Liver (tissue), 9 donors: ENCODE measurements around the gene TXLNG. TPM values are rescaled to one million over a fixed set of nuclear protein-coding genes. Genes with fewer than 3 reads are reported as not detected.

ENCODE experiments used
- DNase-seq: peaks from one replicate; pipeline ENCODE4 v3.0.0-alpha.2; 2017; ENCODE audit warnings: low spot score
- H3K27ac ChIP-seq, 2 donors: one replicate each; pipeline ENCODE4 v1.7.0; 2013; ENCODE audit warnings: inconsistent platforms in 2 of 2, low read length in 2 of 2, control low read depth in 1 of 2, low read depth in 1 of 2, mild to moderate bottlenecking in 1 of 2
- H3K27me3 ChIP-seq, 4 donors: one replicate each; pipeline versions ENCODE4 v1.6.1 to v1.7.0; 2013; ENCODE audit warnings: low read length in 3 of 4, inconsistent platforms in 1 of 4, mild to moderate bottlenecking in 1 of 4, moderate library complexity in 1 of 4; ENCODE audit not compliant: control insufficient read depth in 4 of 4, insufficient read depth in 4 of 4
- H3K36me3 ChIP-seq, 4 donors: one replicate each; pipeline versions ENCODE4 v1.6.1 to v1.7.0; 2013; ENCODE audit warnings: low read length in 3 of 4, mild to moderate bottlenecking in 3 of 4, low read depth in 1 of 4, moderate library complexity in 1 of 4; ENCODE audit not compliant: control insufficient read depth in 4 of 4, insufficient read depth in 3 of 4
- H3K4me1 ChIP-seq, 4 donors: one replicate each; pipeline versions ENCODE4 v1.6.1 to v1.7.0; 2013; ENCODE audit warnings: low read length in 3 of 4, mild to moderate bottlenecking in 3 of 4, moderate library complexity in 1 of 4; ENCODE audit not compliant: control insufficient read depth in 4 of 4, insufficient read depth in 4 of 4
- H3K4me3 ChIP-seq, 3 donors: one replicate each; pipeline versions ENCODE4 v1.6.1 to v1.7.0; 2013; ENCODE audit warnings: low read length in 3 of 3, control low read depth in 1 of 3, low read depth in 1 of 3, mild to moderate bottlenecking in 1 of 3
- H3K9ac ChIP-seq, 2 donors: one replicate each; pipeline ENCODE4 v1.7.0; 2013; ENCODE audit warnings: low read length in 2 of 2, mild to moderate bottlenecking in 2 of 2, moderate library complexity in 2 of 2, control low read depth in 1 of 2, low read depth in 1 of 2
- H3K9me3 ChIP-seq, 4 donors: one replicate each; pipeline versions ENCODE4 v1.6.1 to v1.7.0; 2013; ENCODE audit warnings: low read length in 3 of 4; ENCODE audit not compliant: control insufficient read depth in 4 of 4
- EGR1 ChIP-seq, 2 donors: IDR thresholded peaks; 2 replicates each; pipeline ENCODE4 v1.6.1; 2016 to 2018; ENCODE audit warnings: antibody characterized with exemption in 2 of 2, low read depth in 2 of 2
- FOXA1 ChIP-seq: IDR thresholded peaks from 2 replicates; pipeline ENCODE4 v1.6.1; 2016; ENCODE audit warnings: antibody characterized with exemption
- FOXA2 ChIP-seq: IDR thresholded peaks from 2 replicates; pipeline ENCODE4 v1.6.1; 2016; ENCODE audit warnings: antibody characterized with exemption
- GABPA ChIP-seq, 2 donors: IDR thresholded peaks in 1 of 2; conservative IDR thresholded peaks in 1 of 2; 2 replicates each; pipeline ENCODE4 v1.6.1; 2016; ENCODE audit warnings: antibody characterized with exemption in 2 of 2, mild to moderate bottlenecking in 1 of 2, moderate library complexity in 1 of 2
- HNF4G ChIP-seq: IDR thresholded peaks from 2 replicates; pipeline ENCODE4 v1.6.1; 2016; ENCODE audit warnings: antibody characterized with exemption
- NR2F2 ChIP-seq: IDR thresholded peaks from 2 replicates; pipeline ENCODE4 v1.6.1; 2016; ENCODE audit warnings: antibody characterized with exemption
- SP1 ChIP-seq: IDR thresholded peaks from 2 replicates; pipeline ENCODE4 v1.6.1; 2018; ENCODE audit warnings: antibody characterized with exemption, mild to moderate bottlenecking
- WGBS: extraction: QIAGEN DNeasy Blood & Tissue Kit; methylation state at CpG from one replicate; pipeline ENCODE4 v1.1.7; 2013; 5-methylcytosine and 5-hydroxymethylcytosine counted together
- polyA plus RNA-seq, 2 donors: library from polyadenylated mRNA; stranded (reverse) in 1 of 2; unstranded in 1 of 2; fragments of 200-250 nt in 1 of 2; fragments of >200 nt in 1 of 2; fragmentation: Nextera tagmentation in 1 of 2; extraction: Ambion mirVana in 1 of 2; gene quantifications; one replicate each; pipeline versions ENCODE4 v1.2.1 to v1.2.3, GENCODE V29; 2013 to 2015
- total RNA-seq, 2 donors: library from RNA; depleted of rRNA; stranded (reverse); fragments of >200 nt; gene quantifications; one replicate each; pipeline ENCODE4 v1.2.3, GENCODE V29; 2014
- TF ChIP-seq, protein P1 (sequence below): IDR thresholded peaks from 2 replicates; pipeline ENCODE4 v1.6.1; 2016; ENCODE audit warnings: antibody characterized with exemption, mild to moderate bottlenecking
- TF ChIP-seq, protein P2 (sequence below): IDR thresholded peaks from 2 replicates; pipeline ENCODE4 v1.6.1; 2016; ENCODE audit warnings: antibody characterized with exemption
- TF ChIP-seq, protein P3 (sequence below): fragments of 150-350 bp; IDR thresholded peaks from 2 replicates; pipeline ENCODE4 v1.5.1; 2017; ENCODE audit warnings: improper control_type of control experiment, low read depth, low read length; ENCODE audit not compliant: missing input control
- donor health status: healthy.
- donor health status: healthy.
- donor health status: healthy.
- donor health status: healthy.
- donor health status: healthy.

The TXLNG gene
- total and polyA plus RNA-seq, 4 donors, result 3.7 to 7.4 (median 5.1) TPM

DNA sequence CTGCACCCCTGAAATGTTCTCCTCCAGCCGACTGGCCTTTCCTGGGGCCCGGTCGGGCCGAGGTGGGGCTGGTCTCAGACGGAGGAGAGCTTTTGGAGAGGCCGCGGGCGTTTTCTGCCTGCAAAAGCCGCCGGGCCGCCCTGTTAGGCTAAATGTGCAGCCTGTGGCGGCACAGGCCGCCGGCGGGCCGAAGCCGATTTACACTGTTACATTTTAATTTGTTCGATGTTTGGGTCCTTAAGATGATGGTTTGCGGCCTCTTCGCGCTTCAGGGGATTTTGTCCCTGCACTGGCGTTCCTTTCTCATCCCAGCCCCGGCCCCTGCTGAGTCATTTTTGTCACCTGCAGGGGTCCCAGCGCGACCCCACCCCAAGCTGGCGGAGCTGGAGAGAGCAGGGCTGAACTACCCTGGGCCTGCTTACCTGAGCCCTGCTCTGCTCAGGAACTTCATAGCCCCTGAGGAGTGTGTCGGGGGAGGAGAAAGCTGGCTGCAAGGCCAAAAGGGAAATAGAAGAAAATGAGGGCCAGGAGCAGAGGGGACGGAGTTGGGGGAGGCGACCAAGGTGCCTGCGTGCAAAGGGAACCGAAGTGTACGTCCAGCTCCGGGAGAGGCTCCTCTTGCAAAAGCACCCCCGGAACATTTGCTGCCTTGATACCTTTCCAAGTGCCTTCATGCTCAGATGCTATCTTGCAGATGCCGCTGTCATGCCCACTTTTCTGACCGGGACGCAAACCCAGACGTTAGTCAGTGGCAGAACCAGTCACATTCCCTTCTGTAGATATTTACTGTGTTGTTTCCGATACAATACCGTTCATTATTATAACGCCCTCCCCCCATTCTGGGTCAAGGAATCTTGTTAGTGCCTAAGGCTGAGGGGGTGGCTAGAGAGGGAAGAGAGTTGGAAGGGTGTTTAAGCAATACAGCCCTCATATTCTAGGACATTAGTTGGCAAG lies 84.9 kb downstream of the TXLNG start:
- Histone ChIP-seq H3K9ac (peak overlapping the region; percentile 20 to 45), H3K4me3 (peak overlapping the region; percentile 59 to 77 (median 69)), H3K4me1 (peaks cover 5 to 27% (median 19%) of the 10 kb centered on the region in 4 donors), H3K27me3 (no peaks in the 10 kb centered on the region), H3K9me3 (no peaks in the 10 kb centered on the region), H3K36me3 (peaks cover 0 to 4% (median 0%) of the 10 kb centered on the region in 4 donors), H3K27ac (peak overlapping the region; percentile 72 to 75)
- 12% methylated on average over 41 of the region's 41 CpGs for WGBS
- TF ChIP-seq, protein P1, sequence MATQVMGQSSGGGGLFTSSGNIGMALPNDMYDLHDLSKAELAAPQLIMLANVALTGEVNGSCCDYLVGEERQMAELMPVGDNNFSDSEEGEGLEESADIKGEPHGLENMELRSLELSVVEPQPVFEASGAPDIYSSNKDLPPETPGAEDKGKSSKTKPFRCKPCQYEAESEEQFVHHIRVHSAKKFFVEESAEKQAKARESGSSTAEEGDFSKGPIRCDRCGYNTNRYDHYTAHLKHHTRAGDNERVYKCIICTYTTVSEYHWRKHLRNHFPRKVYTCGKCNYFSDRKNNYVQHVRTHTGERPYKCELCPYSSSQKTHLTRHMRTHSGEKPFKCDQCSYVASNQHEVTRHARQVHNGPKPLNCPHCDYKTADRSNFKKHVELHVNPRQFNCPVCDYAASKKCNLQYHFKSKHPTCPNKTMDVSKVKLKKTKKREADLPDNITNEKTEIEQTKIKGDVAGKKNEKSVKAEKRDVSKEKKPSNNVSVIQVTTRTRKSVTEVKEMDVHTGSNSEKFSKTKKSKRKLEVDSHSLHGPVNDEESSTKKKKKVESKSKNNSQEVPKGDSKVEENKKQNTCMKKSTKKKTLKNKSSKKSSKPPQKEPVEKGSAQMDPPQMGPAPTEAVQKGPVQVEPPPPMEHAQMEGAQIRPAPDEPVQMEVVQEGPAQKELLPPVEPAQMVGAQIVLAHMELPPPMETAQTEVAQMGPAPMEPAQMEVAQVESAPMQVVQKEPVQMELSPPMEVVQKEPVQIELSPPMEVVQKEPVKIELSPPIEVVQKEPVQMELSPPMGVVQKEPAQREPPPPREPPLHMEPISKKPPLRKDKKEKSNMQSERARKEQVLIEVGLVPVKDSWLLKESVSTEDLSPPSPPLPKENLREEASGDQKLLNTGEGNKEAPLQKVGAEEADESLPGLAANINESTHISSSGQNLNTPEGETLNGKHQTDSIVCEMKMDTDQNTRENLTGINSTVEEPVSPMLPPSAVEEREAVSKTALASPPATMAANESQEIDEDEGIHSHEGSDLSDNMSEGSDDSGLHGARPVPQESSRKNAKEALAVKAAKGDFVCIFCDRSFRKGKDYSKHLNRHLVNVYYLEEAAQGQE, result no peak
- TF ChIP-seq, protein P2, sequence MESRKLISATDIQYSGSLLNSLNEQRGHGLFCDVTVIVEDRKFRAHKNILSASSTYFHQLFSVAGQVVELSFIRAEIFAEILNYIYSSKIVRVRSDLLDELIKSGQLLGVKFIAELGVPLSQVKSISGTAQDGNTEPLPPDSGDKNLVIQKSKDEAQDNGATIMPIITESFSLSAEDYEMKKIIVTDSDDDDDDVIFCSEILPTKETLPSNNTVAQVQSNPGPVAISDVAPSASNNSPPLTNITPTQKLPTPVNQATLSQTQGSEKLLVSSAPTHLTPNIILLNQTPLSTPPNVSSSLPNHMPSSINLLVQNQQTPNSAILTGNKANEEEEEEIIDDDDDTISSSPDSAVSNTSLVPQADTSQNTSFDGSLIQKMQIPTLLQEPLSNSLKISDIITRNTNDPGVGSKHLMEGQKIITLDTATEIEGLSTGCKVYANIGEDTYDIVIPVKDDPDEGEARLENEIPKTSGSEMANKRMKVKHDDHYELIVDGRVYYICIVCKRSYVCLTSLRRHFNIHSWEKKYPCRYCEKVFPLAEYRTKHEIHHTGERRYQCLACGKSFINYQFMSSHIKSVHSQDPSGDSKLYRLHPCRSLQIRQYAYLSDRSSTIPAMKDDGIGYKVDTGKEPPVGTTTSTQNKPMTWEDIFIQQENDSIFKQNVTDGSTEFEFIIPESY, result no peak
- TF ChIP-seq FOXA2, result no peak
- TF ChIP-seq, protein P3, sequence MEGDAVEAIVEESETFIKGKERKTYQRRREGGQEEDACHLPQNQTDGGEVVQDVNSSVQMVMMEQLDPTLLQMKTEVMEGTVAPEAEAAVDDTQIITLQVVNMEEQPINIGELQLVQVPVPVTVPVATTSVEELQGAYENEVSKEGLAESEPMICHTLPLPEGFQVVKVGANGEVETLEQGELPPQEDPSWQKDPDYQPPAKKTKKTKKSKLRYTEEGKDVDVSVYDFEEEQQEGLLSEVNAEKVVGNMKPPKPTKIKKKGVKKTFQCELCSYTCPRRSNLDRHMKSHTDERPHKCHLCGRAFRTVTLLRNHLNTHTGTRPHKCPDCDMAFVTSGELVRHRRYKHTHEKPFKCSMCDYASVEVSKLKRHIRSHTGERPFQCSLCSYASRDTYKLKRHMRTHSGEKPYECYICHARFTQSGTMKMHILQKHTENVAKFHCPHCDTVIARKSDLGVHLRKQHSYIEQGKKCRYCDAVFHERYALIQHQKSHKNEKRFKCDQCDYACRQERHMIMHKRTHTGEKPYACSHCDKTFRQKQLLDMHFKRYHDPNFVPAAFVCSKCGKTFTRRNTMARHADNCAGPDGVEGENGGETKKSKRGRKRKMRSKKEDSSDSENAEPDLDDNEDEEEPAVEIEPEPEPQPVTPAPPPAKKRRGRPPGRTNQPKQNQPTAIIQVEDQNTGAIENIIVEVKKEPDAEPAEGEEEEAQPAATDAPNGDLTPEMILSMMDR, result no peak
- no peak for TF ChIP-seq EGR1 (IDR thresholded peaks at IDR 0.05; ENCODE audit: low read depth in 2 of 2)
- no peak for TF ChIP-seq FOXA1
- TF ChIP-seq NR2F2, result no peak
- TF ChIP-seq HNF4G, result no peak
- no peak for TF ChIP-seq GABPA (IDR thresholded peaks at IDR 0.05 in 1 of 2, conservative IDR thresholded peaks at IDR 0.05 in 1 of 2)
- DNase-seq, result peak; percentile 35

DNA sequence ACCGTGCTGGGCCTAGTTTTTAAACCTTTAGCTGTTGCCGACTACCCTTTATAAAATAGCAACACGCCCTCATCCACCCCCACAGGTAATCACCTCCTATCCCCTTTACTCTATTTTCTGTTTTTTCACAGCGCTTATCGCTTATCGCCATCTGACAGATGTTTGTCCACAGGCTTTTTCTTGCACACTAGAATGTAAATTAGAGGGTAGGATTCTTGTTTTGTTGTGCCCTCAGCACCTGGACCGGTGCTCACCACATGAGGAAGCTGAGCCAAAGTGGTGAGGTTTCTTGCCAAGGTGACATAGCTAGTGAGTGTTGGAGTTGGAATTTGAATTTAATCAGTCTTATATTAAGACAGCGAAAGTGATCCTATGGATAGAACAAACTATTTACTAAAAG lies 86.8 kb downstream of the TXLNG start:
- 81% methylated on average over 8 of the region's 8 CpGs for WGBS
- Histone ChIP-seq H3K36me3 (no peaks in the 10 kb centered on the region), H3K27ac (no peak overlapping the region), H3K9me3 (no peaks in the 10 kb centered on the region), H3K9ac (no peak overlapping the region), H3K4me1 (peaks cover 2 to 27% (median 18%) of the 10 kb centered on the region in 4 donors), H3K4me3 (no peak overlapping the region), H3K27me3 (no peaks in the 10 kb centered on the region)
- no peak for TF ChIP-seq SP1
- no peak for DNase-seq
